HCT116 (cell line): ENCODE results near the gene TSPAN5. TPM values are rescaled to one million over a fixed set of nuclear protein-coding genes. Genes with fewer than 3 reads are reported as not detected.

ENCODE experiments used
- ATAC-seq: fragments of 200-7000 bp; cut with Tn5 transposase; 2 replicates; pipeline ENCODE4 v1.9.1; 2020; ENCODE audit warnings: mild to moderate bottlenecking, moderate library complexity
- BruUV-seq: library from RNA; stranded (reverse); fragments of 400-500 nt; replicated peaks from 2 replicates; lab custom pipeline; 2021; lab: Mats Ljungman, UMichigan
- CTCF ChIA-PET: fragments of 300-600 bp; sonication (Branson Sonifier 250); formaldehyde crosslinking; loops from one replicate; lab custom pipeline; 2021; ENCODE audit warnings: antibody characterized with exemption; lab: Charles Lee
- POLR2A ChIA-PET: fragments of 300-600, 350-600 bp; sonication (Branson Sonifier 250); formaldehyde crosslinking; loops from one replicate; lab custom pipeline; 2021; ENCODE audit warnings: antibody characterized with exemption; lab: Charles Lee
- RAD21 ChIA-PET, 2 experiments: fragments of 300-600 bp; sonication (Branson Sonifier 250); formaldehyde crosslinking; loops; one replicate each; lab custom pipeline; 2023; ENCODE audit warnings: low total read pairs in 2 of 2; ENCODE audit not compliant: uncharacterized antibody in 2 of 2, unreplicated experiment in 2 of 2, low non-redundant PET in 1 of 2; lab: Charles Lee
- DNase-seq: peaks from one replicate; pipeline ENCODE4 v3.0.0-alpha.2; 2010; ENCODE audit warnings: low read depth, low spot score
- H2AFZ ChIP-seq: fragments of 200-600 bp; shearing (Covaris generic), sonication (generic); 2 replicates; pipeline ENCODE4 v1.6.1; 2017; ENCODE audit warnings: low read depth, mixed run types, mixed read lengths, antibody characterized with exemption, low read length; ENCODE audit not compliant: poor library complexity, severe bottlenecking
- H3K27ac ChIP-seq: 2 replicates; pipeline ENCODE4 v1.5.1; 2012; ENCODE audit warnings: low read depth, low read length
- H3K27me3 ChIP-seq: fragments of 200-600 bp; sonication (generic); 2 replicates; pipeline ENCODE4 v1.6.1; 2016; ENCODE audit warnings: mixed run types, low read length, mixed read lengths; ENCODE audit not compliant: insufficient read depth
- H3K36me3 ChIP-seq, 2 experiments: fragments of 200-500 bp in 1 of 2; fragments of 200-600 bp in 1 of 2; sonication (Bioruptor generic) in 1 of 2; sonication (generic) in 1 of 2; 2 replicates each; pipeline versions ENCODE4 v1.5.1 to v1.6.1; 2014 to 2016; ENCODE audit warnings: low read length in 2 of 2, inconsistent platforms in 1 of 2, mixed read lengths in 1 of 2, mixed run types in 1 of 2; ENCODE audit not compliant: insufficient read depth in 2 of 2, control insufficient read depth in 1 of 2
- H3K4me1 ChIP-seq, 2 experiments: fragments of 200-600 bp in 1 of 2; sonication (generic) in 1 of 2; 2 replicates each; pipeline versions ENCODE4 v1.5.1 to v1.6.1; 2012 to 2017; ENCODE audit warnings: low read length in 2 of 2, inconsistent platforms in 1 of 2, mild to moderate bottlenecking in 1 of 2, mixed read lengths in 1 of 2, mixed run types in 1 of 2, moderate library complexity in 1 of 2; ENCODE audit not compliant: insufficient read depth in 2 of 2, control insufficient read depth in 1 of 2
- H3K4me2 ChIP-seq: fragments of 200-600 bp; sonication (generic); 2 replicates; pipeline ENCODE4 v1.6.1; 2017; ENCODE audit warnings: mixed run types, low read length, mixed read lengths
- H3K4me3 ChIP-seq, 2 experiments: fragments of 200-600 bp in 1 of 2; sonication (generic) in 1 of 2; replicated peaks in 1 of 2; 2 replicates each; pipeline ENCODE4 v1.5.1; 2011 to 2016; ENCODE audit warnings: low read length in 2 of 2, control low read depth in 1 of 2, low read depth in 1 of 2, mild to moderate bottlenecking in 1 of 2, mixed read lengths in 1 of 2, mixed run types in 1 of 2
- H3K79me2 ChIP-seq: fragments of 200-600 bp; sonication (generic); 2 replicates; pipeline ENCODE4 v1.6.1; 2017; ENCODE audit warnings: mild to moderate bottlenecking, mixed run types, low read length, moderate library complexity, mixed read lengths; ENCODE audit not compliant: insufficient read depth
- H3K9ac ChIP-seq: fragments of 200-600 bp; sonication (generic); 2 replicates; pipeline ENCODE4 v1.6.1; 2016; ENCODE audit warnings: low read length, mixed read lengths
- H3K9me2 ChIP-seq: fragments of 200-600 bp; sonication (generic), shearing (Covaris generic); 2 replicates; pipeline ENCODE4 v1.6.1; 2017; ENCODE audit warnings: mixed run types, mild to moderate bottlenecking, moderate library complexity; ENCODE audit not compliant: insufficient read depth
- H3K9me3 ChIP-seq, 2 experiments: fragments of 200-500 bp in 1 of 2; fragments of 200-600 bp in 1 of 2; sonication (Bioruptor generic) in 1 of 2; sonication (generic) in 1 of 2; 2 replicates each; pipeline ENCODE4 v1.6.1; 2014 to 2017; ENCODE audit warnings: low read length in 2 of 2, mixed read lengths in 2 of 2, inconsistent platforms in 1 of 2, low read depth in 1 of 2, mild to moderate bottlenecking in 1 of 2, mixed run types in 1 of 2, moderate library complexity in 1 of 2; ENCODE audit not compliant: control insufficient read depth in 1 of 2, insufficient read depth in 1 of 2
- H4K20me1 ChIP-seq: fragments of 200-600 bp; sonication (generic), shearing (Covaris generic); 2 replicates; pipeline ENCODE4 v1.6.1; 2017; ENCODE audit warnings: mixed run types, mild to moderate bottlenecking, moderate library complexity; ENCODE audit not compliant: insufficient read depth
- CBX3 ChIP-seq: IDR thresholded peaks from 2 replicates; pipeline ENCODE4 v1.6.1; 2012; ENCODE audit warnings: low read depth
- CEBPB ChIP-seq: IDR thresholded peaks from 2 replicates; pipeline ENCODE4 v1.6.1; 2012; ENCODE audit warnings: low read depth
- EGR1 ChIP-seq: IDR thresholded peaks from 2 replicates; pipeline ENCODE4 v1.6.1; 2012; ENCODE audit warnings: low read depth
- EZH2 ChIP-seq: fragments of 200-600 bp; sonication (generic); IDR thresholded peaks from 2 replicates; pipeline ENCODE4 v1.6.1; 2017; ENCODE audit warnings: antibody characterized with exemption, mixed run types
- EZH2phosphoT487 ChIP-seq: fragments of 200-600 bp; IDR thresholded peaks from 2 replicates; pipeline ENCODE4 v1.6.1; 2018; ENCODE audit warnings: antibody characterized with exemption, borderline replicate concordance
- FOSL1 ChIP-seq: IDR thresholded peaks from 2 replicates; pipeline ENCODE4 v1.6.1; 2012; ENCODE audit warnings: low read depth
- JUND ChIP-seq: IDR thresholded peaks from 2 replicates; pipeline ENCODE4 v1.6.1; 2012
- POLR2A ChIP-seq: IDR thresholded peaks from 2 replicates; pipeline ENCODE4 v1.7.0; 2011; ENCODE audit warnings: borderline replicate concordance; ENCODE audit not compliant: insufficient read depth, insufficient read length; ENCODE audit errors: extremely low read depth
- RAD21 ChIP-seq: IDR thresholded peaks from 2 replicates; pipeline ENCODE4 v1.6.1; 2012; ENCODE audit warnings: low read depth, mild to moderate bottlenecking
- SIN3A ChIP-seq: IDR thresholded peaks from 2 replicates; pipeline ENCODE4 v1.6.1; 2012; ENCODE audit warnings: low read depth
- SP1 ChIP-seq: IDR thresholded peaks from 2 replicates; pipeline ENCODE4 v1.6.1; 2012; ENCODE audit warnings: low read depth
- SRF ChIP-seq: IDR thresholded peaks from 2 replicates; pipeline ENCODE4 v1.6.1; 2012; ENCODE audit warnings: low read depth
- YY1 ChIP-seq: IDR thresholded peaks from 2 replicates; pipeline ENCODE4 v1.6.1; 2011; ENCODE audit warnings: low read length, low read depth, moderate library complexity, mild to moderate bottlenecking; ENCODE audit not compliant: insufficient replicate concordance; ENCODE audit errors: extremely low read depth
- ZBTB33 ChIP-seq: IDR thresholded peaks from 2 replicates; pipeline ENCODE4 v1.6.1; 2011; ENCODE audit warnings: mild to moderate bottlenecking, low read length, moderate library complexity; ENCODE audit not compliant: insufficient replicate concordance; ENCODE audit errors: extremely low read depth
- ZFX ChIP-seq: fragments of 450-650 bp; IDR thresholded peaks from 2 replicates; pipeline ENCODE4 v1.6.1; 2017
- ZNF274 ChIP-seq: fragments of 200-500 bp; sonication (Bioruptor generic); IDR thresholded peaks from 2 replicates; pipeline ENCODE4 v1.6.1; 2014; ENCODE audit warnings: mild to moderate bottlenecking, low read depth, low read length, inconsistent platforms
- intact Hi-C: fragments of 100-400 bp; cut with micrococcal nuclease; formaldehyde crosslinking; loops from 2 replicates; pipeline ENCODE4 v1.10.0; 2022
- total RNA-seq: library from RNA; stranded (reverse); gene quantifications from one replicate; pipeline ENCODE4 v1.2.1, GENCODE V29; 2021; ENCODE audit not compliant: unreplicated experiment
- TF ChIP-seq, protein P1 (sequence below): IDR thresholded peaks from 2 replicates; pipeline ENCODE4 v1.6.1; 2012; ENCODE audit warnings: low read depth
- TF ChIP-seq, protein P2 (sequence below), 3 experiments: fragments of 200-600 bp in 1 of 3; sonication (generic) in 1 of 3; IDR thresholded peaks in 2 of 3; conservative IDR thresholded peaks in 1 of 3; 2 replicates each; pipeline ENCODE4 v1.5.1; 2012 to 2017; ENCODE audit warnings: low read depth in 2 of 3, low read length in 2 of 3, antibody characterized with exemption in 1 of 3, borderline replicate concordance in 1 of 3, control low read depth in 1 of 3, mild to moderate bottlenecking in 1 of 3, mixed read lengths in 1 of 3, mixed run types in 1 of 3, moderate library complexity in 1 of 3; ENCODE audit not compliant: insufficient read depth in 1 of 3
- TF ChIP-seq, protein P3 (sequence below): IDR thresholded peaks from 2 replicates; pipeline ENCODE4 v1.6.1; 2012

TSPAN5 gene
- total RNA-seq, 1 experiment from 2014 or later = 56.8 TPM

GRCh38 chr4:98606894-98607293 lies 51.5 kb downstream of the TSPAN5 start:
- ChIA-PET RAD21 (no interaction called here), POLR2A (no interaction called here), CTCF (no interaction called here)

More at GRCh38 chr4:98606894-98607293, 51.5 kb downstream of the TSPAN5 start:
- H3K4me2 ChIP-seq = no peak overlapping the region
- H3K79me2 ChIP-seq = peaks cover 99% of the 10 kb centered on the region
- intact Hi-C loops = no loop called here
- H3K4me1 ChIP-seq = peaks cover 7 to 30% of the 10 kb centered on the region in 2 experiments; a peak in 1 of 4 replicates
- H4K20me1 ChIP-seq = no peaks in the 10 kb centered on the region
- no peak overlapping the region for H3K27ac ChIP-seq
- TF ChIP-seq ZBTB33 = no peak
- TF ChIP-seq, protein P1, sequence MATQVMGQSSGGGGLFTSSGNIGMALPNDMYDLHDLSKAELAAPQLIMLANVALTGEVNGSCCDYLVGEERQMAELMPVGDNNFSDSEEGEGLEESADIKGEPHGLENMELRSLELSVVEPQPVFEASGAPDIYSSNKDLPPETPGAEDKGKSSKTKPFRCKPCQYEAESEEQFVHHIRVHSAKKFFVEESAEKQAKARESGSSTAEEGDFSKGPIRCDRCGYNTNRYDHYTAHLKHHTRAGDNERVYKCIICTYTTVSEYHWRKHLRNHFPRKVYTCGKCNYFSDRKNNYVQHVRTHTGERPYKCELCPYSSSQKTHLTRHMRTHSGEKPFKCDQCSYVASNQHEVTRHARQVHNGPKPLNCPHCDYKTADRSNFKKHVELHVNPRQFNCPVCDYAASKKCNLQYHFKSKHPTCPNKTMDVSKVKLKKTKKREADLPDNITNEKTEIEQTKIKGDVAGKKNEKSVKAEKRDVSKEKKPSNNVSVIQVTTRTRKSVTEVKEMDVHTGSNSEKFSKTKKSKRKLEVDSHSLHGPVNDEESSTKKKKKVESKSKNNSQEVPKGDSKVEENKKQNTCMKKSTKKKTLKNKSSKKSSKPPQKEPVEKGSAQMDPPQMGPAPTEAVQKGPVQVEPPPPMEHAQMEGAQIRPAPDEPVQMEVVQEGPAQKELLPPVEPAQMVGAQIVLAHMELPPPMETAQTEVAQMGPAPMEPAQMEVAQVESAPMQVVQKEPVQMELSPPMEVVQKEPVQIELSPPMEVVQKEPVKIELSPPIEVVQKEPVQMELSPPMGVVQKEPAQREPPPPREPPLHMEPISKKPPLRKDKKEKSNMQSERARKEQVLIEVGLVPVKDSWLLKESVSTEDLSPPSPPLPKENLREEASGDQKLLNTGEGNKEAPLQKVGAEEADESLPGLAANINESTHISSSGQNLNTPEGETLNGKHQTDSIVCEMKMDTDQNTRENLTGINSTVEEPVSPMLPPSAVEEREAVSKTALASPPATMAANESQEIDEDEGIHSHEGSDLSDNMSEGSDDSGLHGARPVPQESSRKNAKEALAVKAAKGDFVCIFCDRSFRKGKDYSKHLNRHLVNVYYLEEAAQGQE = no peak
- no peak for TF ChIP-seq EZH2phosphoT487
- no peak for TF ChIP-seq EZH2
- TF ChIP-seq JUND = no peak
- no peak for TF ChIP-seq POLR2A
- TF ChIP-seq YY1 = no peak
- no peak for TF ChIP-seq SIN3A
- TF ChIP-seq ZNF274 = no peak
- no peak for TF ChIP-seq RAD21
- TF ChIP-seq CBX3 = no peak
- no peak for TF ChIP-seq FOSL1
- TF ChIP-seq, protein P2, sequence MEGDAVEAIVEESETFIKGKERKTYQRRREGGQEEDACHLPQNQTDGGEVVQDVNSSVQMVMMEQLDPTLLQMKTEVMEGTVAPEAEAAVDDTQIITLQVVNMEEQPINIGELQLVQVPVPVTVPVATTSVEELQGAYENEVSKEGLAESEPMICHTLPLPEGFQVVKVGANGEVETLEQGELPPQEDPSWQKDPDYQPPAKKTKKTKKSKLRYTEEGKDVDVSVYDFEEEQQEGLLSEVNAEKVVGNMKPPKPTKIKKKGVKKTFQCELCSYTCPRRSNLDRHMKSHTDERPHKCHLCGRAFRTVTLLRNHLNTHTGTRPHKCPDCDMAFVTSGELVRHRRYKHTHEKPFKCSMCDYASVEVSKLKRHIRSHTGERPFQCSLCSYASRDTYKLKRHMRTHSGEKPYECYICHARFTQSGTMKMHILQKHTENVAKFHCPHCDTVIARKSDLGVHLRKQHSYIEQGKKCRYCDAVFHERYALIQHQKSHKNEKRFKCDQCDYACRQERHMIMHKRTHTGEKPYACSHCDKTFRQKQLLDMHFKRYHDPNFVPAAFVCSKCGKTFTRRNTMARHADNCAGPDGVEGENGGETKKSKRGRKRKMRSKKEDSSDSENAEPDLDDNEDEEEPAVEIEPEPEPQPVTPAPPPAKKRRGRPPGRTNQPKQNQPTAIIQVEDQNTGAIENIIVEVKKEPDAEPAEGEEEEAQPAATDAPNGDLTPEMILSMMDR (IDR thresholded peaks at IDR 0.05 in 2 of 3, conservative IDR thresholded peaks at IDR 0.05 in 1 of 3; ENCODE audit: borderline replicate concordance in 1 of 3, insufficient read depth in 1 of 3, low read depth in 2 of 3, low read length in 2 of 3) = no peak
- TF ChIP-seq SRF = no peak
- TF ChIP-seq, protein P3, sequence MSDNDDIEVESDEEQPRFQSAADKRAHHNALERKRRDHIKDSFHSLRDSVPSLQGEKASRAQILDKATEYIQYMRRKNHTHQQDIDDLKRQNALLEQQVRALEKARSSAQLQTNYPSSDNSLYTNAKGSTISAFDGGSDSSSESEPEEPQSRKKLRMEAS = no peak
- no peak for TF ChIP-seq EGR1
- TF ChIP-seq ZFX = no peak
- TF ChIP-seq CEBPB = no peak
- TF ChIP-seq SP1 = no peak
- ATAC-seq (no peak), DNase-seq (no peak)
- H3K9me3 ChIP-seq = no peaks in the 10 kb centered on the region
- BruUV-seq = no TSS peak
- no peaks in the 10 kb centered on the region for H3K36me3 ChIP-seq
- H2AFZ ChIP-seq = no peak overlapping the region
- H3K27me3 ChIP-seq = no peaks in the 10 kb centered on the region
- no peaks in the 10 kb centered on the region for H3K9me2 ChIP-seq
- H3K4me3 ChIP-seq = no peak overlapping the region
- no peak overlapping the region for H3K9ac ChIP-seq
